ENCODE measurements around the gene PRKAA1. TPM values are rescaled to one million over a fixed set of nuclear protein-coding genes. Genes with fewer than 3 reads are reported as not detected.
A peak's percentile ranks its signal among the peaks of the same experiment; 100 is the strongest.

PRKAA1 gene
- total and polyA plus RNA-seq, 2 of the 13 experiments (the other 11 are each of a cell fraction or from before 2014, with no cell fraction given) = 36.6 to 58.0 TPM

- TF ChIP-seq HNF4G (IDR thresholded peaks at IDR 0.05; ENCODE audit: borderline replicate concordance, low read depth, low read length) (peak; percentile 64; the same call in 1 of the 2 replicates), HNF4G (CRISPR knock-in tag; IDR thresholded peaks at IDR 0.05; ENCODE audit: borderline replicate concordance, low read depth) (0 out of 2 replicates have a peak, but pooled peaks have one; percentile 55), ZSCAN30 (CRISPR knock-in tag; IDR thresholded peaks at IDR 0.05) (no peak; the same call in 1 of the 2 replicates), RBM39 (IDR thresholded peaks at IDR 0.05; ENCODE audit: low read depth, low read length, poor library complexity, severe bottlenecking) (peak; percentile 92), DZIP1 (CRISPR knock-in tag; IDR thresholded peaks at IDR 0.05) (peak; percentile 80; the same call in 1 of the 2 replicates), HINFP (CRISPR knock-in tag; IDR thresholded peaks at IDR 0.05; ENCODE audit: low read depth) (peak; percentile 87), THAP11 (CRISPR knock-in tag; IDR thresholded peaks at IDR 0.05) (peak; percentile 98), DMAP1 (CRISPR knock-in tag; IDR thresholded peaks at IDR 0.05) (peak; percentile 98), RFXAP (CRISPR knock-in tag; IDR thresholded peaks at IDR 0.05; ENCODE audit: borderline replicate concordance) (peak; percentile 85; the same call in 1 of the 2 replicates), MTA1 (CRISPR knock-in tag; IDR thresholded peaks at IDR 0.05; ENCODE audit: borderline replicate concordance) (peak; percentile 85; the same call in 1 of the 2 replicates), ZBTB8A (CRISPR knock-in tag; IDR thresholded peaks at IDR 0.05; ENCODE audit: borderline replicate concordance, low read depth) (no peak; the same call in 1 of the 2 replicates), ZNF205 (CRISPR knock-in tag; IDR thresholded peaks at IDR 0.05) (peak; percentile 97), ZNF230 (CRISPR knock-in tag; IDR thresholded peaks at IDR 0.05) (no peak), NAIF1 (CRISPR knock-in tag; IDR thresholded peaks at IDR 0.05; ENCODE audit: borderline replicate concordance) (peak; percentile 86), RELA (CRISPR knock-in tag; IDR thresholded peaks at IDR 0.05) (no peak; the same call in 1 of the 2 replicates), ZBTB10 (CRISPR knock-in tag; IDR thresholded peaks at IDR 0.05; ENCODE audit: borderline replicate concordance) (no peak), ATF1 (CRISPR knock-in tag; IDR thresholded peaks at IDR 0.05) (peak; percentile 58; the same call in 1 of the 2 replicates), ZNF335 (CRISPR knock-in tag; IDR thresholded peaks at IDR 0.05) (peak; percentile 94; the same call in 1 of the 2 replicates), ARNT2 (CRISPR knock-in tag; IDR thresholded peaks at IDR 0.05; ENCODE audit: low read depth) (peak; percentile 69), MNT (IDR thresholded peaks at IDR 0.05) (peak; percentile 43; the same call in 1 of the 2 replicates)
These were observed 36.9 kb upstream of the PRKAA1 start, which contains the start of gene RPL37 (continued) for GRCh38 chr5:40834849-40835787.

All from HepG2 (cell line).